Keratinocyte (primary cell): ENCODE results near the gene CREB1. TPM values are rescaled to one million over a fixed set of nuclear protein-coding genes. Genes with fewer than 3 reads are reported as not detected.

Experiments
- polyA plus RNA-seq, 5 experiments: library from polyadenylated mRNA; depleted of rRNA in 3 of 5; stranded (reverse) in 3 of 5; stranded (forward) in 1 of 5; unstranded in 1 of 5; fragments of >200 nt; gene quantifications; 1 replicate in 1 of 5; 2 replicates in 3 of 5; 3 replicates in 1 of 5; pipeline versions ENCODE4 v1.2.1 to v1.2.3, GENCODE V29; 2011 to 2012; ENCODE audit warnings: missing spikeins in 2 of 5, low read depth in 1 of 5, low replicate concordance in 1 of 5

CREB1 gene
- polyA plus RNA-seq, 1 donor (not counting 4 experiments of a cell fraction or from before 2014, with no cell fraction given): 38.9 TPM

Other genes starting within 250 kb of the CREB1 start
- gene METTL21A, start 95.4 kb downstream of the CREB1 start, polyA plus RNA-seq: 5.3 to 10.1 TPM (median 7.9 TPM) in 3 replicates
- gene CCNYL1, start 181.7 kb downstream of the CREB1 start, polyA plus RNA-seq: 15.5 to 29.9 TPM (median 19.4 TPM) in 3 replicates
- gene FZD5, start 239.9 kb downstream of the CREB1 start, polyA plus RNA-seq: 1.6 to 2.4 TPM (median 2.1 TPM) in 3 replicates